Chondrocyte (in vitro differentiated cells): ENCODE data around the gene PIK3R1. TPM values are rescaled to one million over a fixed set of nuclear protein-coding genes. Genes with fewer than 3 reads are reported as not detected.

Experiments
- DNase-seq: peaks from one replicate; pipeline ENCODE4 v3.0.0; 2021; ENCODE audit warnings: mixed read lengths, low spot score
- H3K27ac Mint-ChIP-seq: one replicate; pipeline ENCODE4 v1.8.0; 2021; ENCODE audit warnings: mild to moderate bottlenecking, moderate library complexity, mixed read lengths; ENCODE audit not compliant: unreplicated experiment
- H3K27me3 Mint-ChIP-seq: 2 replicates; pipeline ENCODE4 v1.8.0; 2021; ENCODE audit warnings: low read depth, mixed read lengths
- H3K36me3 Mint-ChIP-seq: 2 replicates; pipeline ENCODE4 v1.8.0; 2021; ENCODE audit warnings: low read depth, mixed read lengths
- H3K4me1 Mint-ChIP-seq: 2 replicates; pipeline ENCODE4 v1.8.0; 2021; ENCODE audit warnings: low read depth, mild to moderate bottlenecking, mixed read lengths
- H3K4me3 Mint-ChIP-seq: one replicate; pipeline ENCODE4 v1.8.0; 2021; ENCODE audit warnings: mild to moderate bottlenecking, moderate library complexity, mixed read lengths; ENCODE audit not compliant: unreplicated experiment
- H3K9me3 Mint-ChIP-seq: 2 replicates; pipeline ENCODE4 v1.8.0; 2021; ENCODE audit warnings: low read depth, mixed read lengths
- CTCF ChIP-seq: fragments of 200-600 bp; sonication (generic); IDR thresholded peaks from 2 replicates; pipeline ENCODE4 v1.5.0; 2021; ENCODE audit warnings: antibody characterized with exemption, mild to moderate bottlenecking, moderate library complexity
- total RNA-seq: library from RNA; stranded (reverse); gene quantifications from 3 replicates; pipeline ENCODE4 v1.2.1, GENCODE V29; 2021

Gene PIK3R1
- total RNA-seq, 1 donor from 2014 or later: 60.7 TPM

DNA sequence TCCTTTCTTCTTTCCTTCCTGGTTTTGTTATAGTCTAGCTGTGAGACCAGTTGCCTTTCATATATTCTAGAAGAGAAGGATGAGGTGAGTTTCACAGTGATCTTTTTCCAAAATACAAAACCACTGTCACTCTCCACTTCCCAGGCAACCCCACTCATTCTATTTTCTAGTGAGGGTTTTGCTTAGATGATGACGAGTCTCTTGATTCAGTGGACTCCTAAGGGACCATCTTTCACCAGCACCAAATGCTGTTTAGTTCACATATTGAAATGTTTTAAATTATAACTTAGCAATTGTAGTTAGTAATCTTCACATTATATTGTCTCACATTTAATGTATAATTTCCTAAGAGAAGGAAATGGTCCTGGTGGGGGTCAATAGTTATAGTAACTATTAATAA, 25.2 kb downstream of the PIK3R1 start:
- H3K4me1 Mint-ChIP-seq: peaks cover 66% of the 10 kb centered on the region
- TF ChIP-seq CTCF: no peak
- no peak for DNase-seq
- peak overlapping the region; percentile 55 for H3K27ac Mint-ChIP-seq
- peaks cover 2% of the 10 kb centered on the region for H3K36me3 Mint-ChIP-seq
- no peak overlapping the region for H3K4me3 Mint-ChIP-seq
- H3K9me3 Mint-ChIP-seq: no peaks in the 10 kb centered on the region
- H3K27me3 Mint-ChIP-seq: no peaks in the 10 kb centered on the region

DNA sequence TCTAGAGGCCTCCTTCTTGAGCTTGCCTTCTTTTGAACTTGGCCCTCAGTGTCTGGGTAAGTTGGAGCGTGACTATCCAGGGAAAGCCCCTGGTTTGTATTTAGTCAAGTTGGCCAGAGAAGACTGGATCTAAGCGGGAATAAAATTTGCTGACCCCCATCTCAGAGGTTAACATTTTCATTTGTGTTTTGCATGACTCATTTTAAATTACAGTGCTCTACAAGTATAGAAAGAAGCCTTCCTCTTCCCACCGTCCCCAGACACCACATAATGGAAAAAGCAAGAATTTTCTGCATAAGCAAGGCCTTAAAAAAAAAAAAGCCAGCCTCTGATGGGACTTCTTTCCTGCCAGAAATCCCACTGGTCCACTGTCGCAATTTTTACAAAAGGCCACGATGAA, 27.2 kb downstream of the PIK3R1 start:
- Mint-ChIP-seq H3K36me3 (peaks cover 2% of the 10 kb centered on the region), H3K4me3 (no peak overlapping the region), H3K4me1 (peaks cover 69% of the 10 kb centered on the region), H3K9me3 (no peaks in the 10 kb centered on the region), H3K27ac (peak overlapping the region; percentile 70), H3K27me3 (no peaks in the 10 kb centered on the region)
- no peak for TF ChIP-seq CTCF
- no peak for DNase-seq

DNA sequence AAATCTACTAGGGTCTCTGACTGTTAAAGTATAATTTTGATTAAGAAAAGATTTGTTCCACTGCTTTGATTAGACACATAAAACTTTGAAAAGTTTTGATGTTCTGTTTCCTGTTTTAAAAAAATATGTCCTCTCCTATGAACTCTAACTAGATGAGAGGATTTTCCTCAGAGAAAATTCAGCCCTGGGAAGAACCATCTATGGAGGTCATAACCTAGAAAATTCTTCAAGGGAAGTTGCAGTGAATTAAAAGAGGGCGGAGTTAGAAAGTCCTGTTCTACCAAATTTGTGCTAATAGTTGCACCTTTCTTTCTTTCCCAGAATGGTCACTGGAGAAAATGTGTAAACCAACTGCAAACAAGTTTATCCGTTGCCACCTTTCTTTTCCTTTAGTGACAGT, 27.7 kb downstream of the PIK3R1 start:
- no peak for DNase-seq
- H3K36me3 Mint-ChIP-seq: peaks cover 2% of the 10 kb centered on the region
- peak overlapping the region; percentile 60 for H3K27ac Mint-ChIP-seq
- TF ChIP-seq CTCF: no peak
- no peaks in the 10 kb centered on the region for H3K9me3 Mint-ChIP-seq
- no peak overlapping the region for H3K4me3 Mint-ChIP-seq
- H3K4me1 Mint-ChIP-seq: peaks cover 65% of the 10 kb centered on the region
- H3K27me3 Mint-ChIP-seq: no peaks in the 10 kb centered on the region

DNA sequence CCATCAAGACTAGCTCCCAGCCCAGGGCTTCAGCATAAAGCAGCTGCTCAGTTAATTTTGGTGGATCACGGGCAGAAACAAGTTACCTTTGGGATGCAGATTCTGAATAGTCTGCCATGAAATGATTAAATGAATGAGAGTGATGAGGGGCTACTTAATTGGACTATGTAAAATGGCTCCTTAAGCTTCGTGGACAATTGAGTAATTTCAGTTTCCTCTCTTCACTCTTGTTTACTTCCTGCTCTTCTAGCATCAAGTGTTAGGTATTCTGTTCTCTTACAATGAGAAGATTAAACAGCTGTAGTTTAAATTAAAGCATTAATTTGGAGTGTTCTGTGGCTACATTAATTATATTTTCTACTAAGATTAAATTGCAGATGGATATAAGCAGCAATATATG, 28.1 kb downstream of the PIK3R1 start:
- Mint-ChIP-seq H3K9me3 (no peaks in the 10 kb centered on the region), H3K4me1 (peaks cover 65% of the 10 kb centered on the region), H3K27me3 (no peaks in the 10 kb centered on the region), H3K27ac (no peak overlapping the region), H3K4me3 (no peak overlapping the region), H3K36me3 (peaks cover 2% of the 10 kb centered on the region)
- no peak for DNase-seq
- TF ChIP-seq CTCF: no peak

DNA sequence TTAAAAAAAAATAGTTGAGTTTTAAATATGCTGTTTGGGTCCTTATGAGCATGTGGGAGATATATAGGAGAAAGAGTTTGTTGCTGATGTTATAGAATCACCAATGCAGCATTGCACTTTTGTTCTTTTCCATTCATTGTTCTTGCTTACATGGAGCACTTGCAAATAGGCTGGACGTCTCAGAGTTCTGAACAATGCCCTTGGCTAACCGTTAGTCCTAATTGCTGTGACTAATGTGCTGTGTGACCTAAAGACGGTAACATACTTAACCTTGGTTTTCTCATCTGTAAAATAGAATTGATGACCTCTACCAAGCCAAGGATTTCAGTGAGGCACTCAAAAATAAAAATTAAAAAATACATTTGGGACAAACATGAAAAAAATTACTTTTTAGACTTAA, 29.8 kb downstream of the PIK3R1 start:
- TF ChIP-seq CTCF: no peak
- H3K4me1 Mint-ChIP-seq: peaks cover 68% of the 10 kb centered on the region

More for the DNA sequence above, 29.8 kb downstream of the PIK3R1 start:
- no peak for DNase-seq
- no peak overlapping the region for H3K27ac Mint-ChIP-seq
- no peaks in the 10 kb centered on the region for H3K27me3 Mint-ChIP-seq
- H3K36me3 Mint-ChIP-seq: peaks cover 2% of the 10 kb centered on the region
- no peaks in the 10 kb centered on the region for H3K9me3 Mint-ChIP-seq
- no peak overlapping the region for H3K4me3 Mint-ChIP-seq
